Uterus (tissue), 2 donors: ENCODE results near the gene CIC.

Source experiments
- CTCF ChIP-seq, 4 experiments: fragments of 200-600 bp in 2 of 4; fragments of 450-650 bp in 2 of 4; sonication (generic) in 2 of 4; IDR thresholded peaks; one replicate each; pipeline ENCODE4 v1.5.1; 2016 to 2019; ENCODE audit warnings: antibody characterized with exemption in 4 of 4, mild to moderate bottlenecking in 2 of 4, moderate library complexity in 1 of 4
- POLR2A ChIP-seq, 2 donors: fragments of 450-650 bp; IDR thresholded peaks; one replicate each; pipeline ENCODE4 v1.6.1; 2016; ENCODE audit warnings: antibody characterized with exemption in 2 of 2, mild to moderate bottlenecking in 1 of 2, moderate library complexity in 1 of 2

GRCh38 chr19:42280815-42281145 lies 11.7 kb downstream of the CIC start:
- no peak for TF ChIP-seq CTCF (IDR thresholded peaks at IDR 0.05)
- no peak for TF ChIP-seq POLR2A (IDR thresholded peaks at IDR 0.05)
